CD4-positive, alpha-beta memory T cell (primary cell): ENCODE measurements around the gene OR52A1. TPM values are rescaled to one million over a fixed set of nuclear protein-coding genes. Genes with fewer than 3 reads are reported as not detected.

Experiments used
- CTCF ChIA-PET: fragments of 350-600 bp; sonication (Branson Sonifier 250); formaldehyde crosslinking; loops from one replicate; lab custom pipeline; 2021; ENCODE audit warnings: inconsistent platforms; ENCODE audit not compliant: partially characterized antibody; lab: Charles Lee
- POLR2A ChIA-PET: fragments of 350-600 bp; sonication (Branson Sonifier 250); formaldehyde crosslinking; loops from one replicate; lab custom pipeline; 2021; ENCODE audit not compliant: partially characterized antibody; lab: Charles Lee
- DNase-seq, 5 donors: peaks; one replicate each; pipeline versions ENCODE4 v3.0.0 to v3.0.0-alpha.2; 2020 to 2022; ENCODE audit warnings: mixed read lengths in 1 of 5
- H3K27ac ChIP-seq: one replicate; pipeline ENCODE4 v1.7.0; 2013; ENCODE audit warnings: low read depth, low read length
- H3K27me3 ChIP-seq: 2 replicates; pipeline ENCODE4 v1.7.0; 2013; ENCODE audit warnings: mild to moderate bottlenecking, low read length, moderate library complexity; ENCODE audit not compliant: insufficient read depth
- H3K36me3 ChIP-seq: 2 replicates; pipeline ENCODE4 v1.7.0; 2013; ENCODE audit warnings: mild to moderate bottlenecking, low read length, moderate library complexity; ENCODE audit not compliant: insufficient read depth
- H3K4me1 ChIP-seq: 2 replicates; pipeline ENCODE4 v1.7.0; 2013; ENCODE audit warnings: mild to moderate bottlenecking, low read length, moderate library complexity; ENCODE audit not compliant: insufficient read depth
- H3K4me3 ChIP-seq, 2 donors: one replicate each; pipeline ENCODE4 v1.7.0; 2013; ENCODE audit warnings: low read length in 2 of 2, mild to moderate bottlenecking in 1 of 2
- H3K9me3 ChIP-seq, 2 donors: one replicate each; pipeline ENCODE4 v1.7.0; 2013; ENCODE audit warnings: low read length in 2 of 2, control low read depth in 1 of 2; ENCODE audit not compliant: control insufficient read depth in 1 of 2
- H3K27ac Mint-ChIP-seq, 7 donors: one replicate each; pipeline ENCODE4 v1.8.0; 2020 to 2021; ENCODE audit warnings: mixed read lengths in 7 of 7, mild to moderate bottlenecking in 6 of 7, inconsistent platforms in 3 of 7, moderate library complexity in 3 of 7
- H3K27me3 Mint-ChIP-seq, 2 donors: one replicate each; pipeline ENCODE4 v1.8.0; 2020 to 2021; ENCODE audit warnings: mixed read lengths in 2 of 2
- H3K36me3 Mint-ChIP-seq, 2 donors: one replicate each; pipeline ENCODE4 v1.8.0; 2020 to 2021; ENCODE audit warnings: mixed read lengths in 2 of 2, inconsistent platforms in 1 of 2, mild to moderate bottlenecking in 1 of 2
- H3K4me1 Mint-ChIP-seq, 4 donors: one replicate each; pipeline ENCODE4 v1.8.0; 2020 to 2021; ENCODE audit warnings: mixed read lengths in 4 of 4, mild to moderate bottlenecking in 1 of 4
- H3K4me3 Mint-ChIP-seq, 8 donors: one replicate each; pipeline ENCODE4 v1.8.0; 2020 to 2021; ENCODE audit warnings: mixed read lengths in 8 of 8, mild to moderate bottlenecking in 7 of 8, moderate library complexity in 6 of 8, inconsistent platforms in 3 of 8
- H3K9me3 Mint-ChIP-seq, 8 donors: one replicate each; pipeline ENCODE4 v1.8.0; 2020 to 2021; ENCODE audit warnings: mixed read lengths in 8 of 8, mild to moderate bottlenecking in 5 of 8, inconsistent platforms in 3 of 8, moderate library complexity in 1 of 8
- intact Hi-C: fragments of 100-400 bp; cut with micrococcal nuclease; formaldehyde crosslinking; loops from one replicate; pipeline ENCODE4 v1.15.1; 2023
- polyA plus RNA-seq, 2 donors: library from polyadenylated mRNA; unstranded; fragments of 300-500 nt; fragmentation: Illumina TruSeq; gene quantifications; one replicate each; pipeline ENCODE4 v1.2.3, GENCODE V29; 2021
- total RNA-seq, 2 experiments: library from RNA; stranded (reverse); gene quantifications; one replicate each; pipeline ENCODE4 v1.2.3, GENCODE V29; 2021

Gene OR52A1
- total RNA-seq (not detected), polyA plus RNA-seq (not detected)

GRCh38 chr11:5154657-5155056, at the start of gene OR52A1:
Gene OR52A1, minus strand, starts transcription at chr11:5154757. Its CDS starts 2,388 bp downstream, at chr11:5152369.
- H3K4me1 ChIP-seq, result no peaks in the 10 kb centered on the region
- CTCF ChIA-PET, result no interaction called here
- H3K9me3 ChIP-seq, result no peaks in the 10 kb centered on the region
- no peak within 1 kb of the TSS for H3K27ac ChIP-seq
- no peak for DNase-seq
- no peaks in the 10 kb centered on the region for H3K27me3 ChIP-seq
- H3K27ac Mint-ChIP-seq, result no peak within 1 kb of the TSS
- H3K36me3 ChIP-seq, result no peaks in the 10 kb centered on the region
- no peaks in the 10 kb centered on the region for H3K4me1 Mint-ChIP-seq
- peaks cover 0 to 3% (median 0%) of the 10 kb centered on the region in 8 donors for H3K9me3 Mint-ChIP-seq
- intact Hi-C loops, result no loop called here
- H3K36me3 Mint-ChIP-seq, result no peaks in the 10 kb centered on the region
- H3K4me3 Mint-ChIP-seq, result no peak within 1 kb of the TSS
- H3K4me3 ChIP-seq, result no peak within 1 kb of the TSS
- H3K27me3 Mint-ChIP-seq, result peaks cover 2 to 3% of the 10 kb centered on the region in 2 donors
- POLR2A ChIA-PET, result no interaction called here

- Histone ChIP-seq H3K27ac (no peak overlapping the region), H3K4me3 (no peak overlapping the region), H3K9me3 (no peaks in the 10 kb centered on the region), H3K27me3 (no peaks in the 10 kb centered on the region), H3K36me3 (no peaks in the 10 kb centered on the region), H3K4me1 (no peaks in the 10 kb centered on the region)
- DNase-seq, result no peak
- CTCF ChIA-PET, result no interaction called here
- Mint-ChIP-seq H3K9me3 (no peaks in the 10 kb centered on the region), H3K4me1 (no peaks in the 10 kb centered on the region), H3K27me3 (peaks cover 0 to 2% of the 10 kb centered on the region in 2 donors), H3K36me3 (no peaks in the 10 kb centered on the region), H3K4me3 (no peak overlapping the region), H3K27ac (no peak overlapping the region)
- POLR2A ChIA-PET, result no interaction called here
- intact Hi-C loops, result no loop called here
These were observed 48.8 kb upstream of the OR52A1 start for GRCh38 chr11:5203366-5203765.

- Mint-ChIP-seq H3K27me3 (no peaks in the 10 kb centered on the region), H3K9me3 (no peaks in the 10 kb centered on the region), H3K4me3 (no peak within 1 kb of the TSS), H3K4me1 (no peaks in the 10 kb centered on the region), H3K36me3 (no peaks in the 10 kb centered on the region), H3K27ac (no peak within 1 kb of the TSS)
- H3K9me3 ChIP-seq, result no peaks in the 10 kb centered on the region
- no peak for DNase-seq
- H3K27ac ChIP-seq, result no peak within 1 kb of the TSS
- ChIA-PET POLR2A (no interaction called here), CTCF (no interaction called here)
- H3K27me3 ChIP-seq, result no peaks in the 10 kb centered on the region
- H3K4me3 ChIP-seq, result no peak within 1 kb of the TSS
- no peaks in the 10 kb centered on the region for H3K36me3 ChIP-seq
- intact Hi-C loops, result no loop called here
- H3K4me1 ChIP-seq, result no peaks in the 10 kb centered on the region
These were observed 46.0 kb upstream of the OR52A1 start, which contains the start of gene OR51V1 for GRCh38 chr11:5200582-5200981. Gene OR51V1, minus strand, starts transcription at chr11:5200682. Its CDS starts 0 bp downstream, at chr11:5200682.

GRCh38 chr11:5198285-5198684, 43.7 kb upstream of the OR52A1 start:
- Mint-ChIP-seq H3K9me3 (peaks cover 0 to 4% (median 0%) of the 10 kb centered on the region in 8 donors), H3K27ac (no peak overlapping the region), H3K36me3 (no peaks in the 10 kb centered on the region), H3K27me3 (no peaks in the 10 kb centered on the region), H3K4me3 (no peak overlapping the region), H3K4me1 (no peaks in the 10 kb centered on the region)
- ChIA-PET CTCF (no interaction called here), POLR2A (no interaction called here)
- DNase-seq, result no peak
- Histone ChIP-seq H3K27ac (no peak overlapping the region), H3K9me3 (no peaks in the 10 kb centered on the region), H3K27me3 (no peaks in the 10 kb centered on the region), H3K4me3 (no peak overlapping the region), H3K36me3 (no peaks in the 10 kb centered on the region), H3K4me1 (no peaks in the 10 kb centered on the region)
- intact Hi-C loops, result no loop called here

- intact Hi-C loops, result no loop called here
- Mint-ChIP-seq H3K27ac (no peak overlapping the region), H3K4me1 (no peaks in the 10 kb centered on the region), H3K4me3 (no peak overlapping the region), H3K27me3 (no peaks in the 10 kb centered on the region), H3K36me3 (no peaks in the 10 kb centered on the region), H3K9me3 (peaks cover 0 to 6% (median 1%) of the 10 kb centered on the region in 8 donors)
- ChIA-PET CTCF (no interaction called here), POLR2A (no interaction called here)
- no peaks in the 10 kb centered on the region for H3K27me3 ChIP-seq
- DNase-seq, result no peak
- H3K27ac ChIP-seq, result no peak overlapping the region
- H3K4me3 ChIP-seq, result no peak overlapping the region
- no peaks in the 10 kb centered on the region for H3K9me3 ChIP-seq
- no peaks in the 10 kb centered on the region for H3K4me1 ChIP-seq
- no peaks in the 10 kb centered on the region for H3K36me3 ChIP-seq
These were observed 43.0 kb upstream of the OR52A1 start for GRCh38 chr11:5197536-5197935.

GRCh38 chr11:5196731-5197130, 42.2 kb upstream of the OR52A1 start:
- Mint-ChIP-seq H3K27me3 (no peaks in the 10 kb centered on the region), H3K4me1 (no peaks in the 10 kb centered on the region), H3K36me3 (no peaks in the 10 kb centered on the region), H3K4me3 (no peak overlapping the region), H3K9me3 (peaks cover 0 to 6% (median 3%) of the 10 kb centered on the region in 8 donors), H3K27ac (no peak overlapping the region)
- intact Hi-C loops, result no loop called here
- Histone ChIP-seq H3K27ac (no peak overlapping the region), H3K36me3 (no peaks in the 10 kb centered on the region), H3K4me1 (no peaks in the 10 kb centered on the region), H3K4me3 (no peak overlapping the region), H3K9me3 (no peaks in the 10 kb centered on the region), H3K27me3 (no peaks in the 10 kb centered on the region)
- POLR2A ChIA-PET, result no interaction called here
- CTCF ChIA-PET, result no interaction called here
- DNase-seq, result no peak

GRCh38 chr11:5196067-5196466, 41.5 kb upstream of the OR52A1 start:
- no peaks in the 10 kb centered on the region for H3K4me1 Mint-ChIP-seq

GRCh38 chr11:5192738-5193137, 38.2 kb upstream of the OR52A1 start:
- intact Hi-C loops, result no loop called here
- Mint-ChIP-seq H3K4me3 (no peak overlapping the region), H3K27ac (no peak overlapping the region), H3K9me3 (peaks cover 0 to 22% (median 11%) of the 10 kb centered on the region in 8 donors), H3K4me1 (no peaks in the 10 kb centered on the region), H3K27me3 (no peaks in the 10 kb centered on the region), H3K36me3 (no peaks in the 10 kb centered on the region)
- Histone ChIP-seq H3K4me3 (no peak overlapping the region), H3K27me3 (no peaks in the 10 kb centered on the region), H3K36me3 (no peaks in the 10 kb centered on the region), H3K9me3 (no peaks in the 10 kb centered on the region), H3K4me1 (no peaks in the 10 kb centered on the region), H3K27ac (no peak overlapping the region)
- ChIA-PET CTCF (no interaction called here), POLR2A (no interaction called here)
- DNase-seq, result no peak

More at GRCh38 chr11:5196067-5196466, 41.5 kb upstream of the OR52A1 start:
- ChIA-PET POLR2A (no interaction called here), CTCF (no interaction called here)
- intact Hi-C loops, result no loop called here
- Mint-ChIP-seq H3K9me3 (peaks cover 0 to 6% (median 4%) of the 10 kb centered on the region in 8 donors), H3K36me3 (no peaks in the 10 kb centered on the region), H3K27me3 (no peaks in the 10 kb centered on the region), H3K27ac (no peak overlapping the region), H3K4me3 (no peak overlapping the region)
- H3K36me3 ChIP-seq, result no peaks in the 10 kb centered on the region
- H3K4me3 ChIP-seq, result no peak overlapping the region
- H3K27me3 ChIP-seq, result no peaks in the 10 kb centered on the region
- no peak for DNase-seq
- H3K4me1 ChIP-seq, result no peaks in the 10 kb centered on the region
- H3K27ac ChIP-seq, result no peak overlapping the region
- no peaks in the 10 kb centered on the region for H3K9me3 ChIP-seq
